SJSA1 (cell line): ENCODE measurements around the gene CENPT. TPM values are rescaled to one million over a fixed set of nuclear protein-coding genes. Genes with fewer than 3 reads are reported as not detected.

Source experiments
- DNase-seq, 2 experiments: peaks; one replicate each; pipeline ENCODE4 v3.0.0-alpha.2; 2015 to 2020; ENCODE audit warnings: low spot score in 2 of 2, low read depth in 1 of 2
- H3K27ac ChIP-seq: fragments of 250-450 bp; sonication (Bioruptor Pico); 2 replicates; pipeline ENCODE4 v1.5.1; 2020; ENCODE audit warnings: mild to moderate bottlenecking, moderate library complexity
- H3K27me3 ChIP-seq: fragments of 250-450 bp; sonication (Bioruptor Pico); replicated peaks from 2 replicates; pipeline ENCODE4 v1.5.1; 2020; ENCODE audit warnings: mild to moderate bottlenecking, moderate library complexity
- H3K36me3 ChIP-seq: fragments of 250-450 bp; sonication (Bioruptor Pico); 2 replicates; pipeline ENCODE4 v1.5.1; 2020; ENCODE audit warnings: mild to moderate bottlenecking
- H3K4me1 ChIP-seq: fragments of 250-450 bp; sonication (Bioruptor Pico); replicated peaks from 2 replicates; pipeline ENCODE4 v1.6.1; 2021; ENCODE audit warnings: mild to moderate bottlenecking
- H3K4me3 ChIP-seq: fragments of 250-450 bp; sonication (Bioruptor Pico); 2 replicates; pipeline ENCODE4 v1.5.1; 2020; ENCODE audit warnings: mild to moderate bottlenecking
- H3K9me3 ChIP-seq: fragments of 250-450 bp; sonication (Bioruptor Pico); replicated peaks from 2 replicates; pipeline ENCODE4 v1.5.1; 2020; ENCODE audit warnings: mild to moderate bottlenecking
- total RNA-seq: library from RNA; depleted of rRNA; stranded (reverse); fragments of >200 nt; shearing (Covaris generic); gene quantifications from 2 replicates; pipeline ENCODE4 v1.2.3, GENCODE V29; 2014

Gene CENPT
- total RNA-seq, 1 experiment from 2014 or later, result 31.9 TPM

DNA sequence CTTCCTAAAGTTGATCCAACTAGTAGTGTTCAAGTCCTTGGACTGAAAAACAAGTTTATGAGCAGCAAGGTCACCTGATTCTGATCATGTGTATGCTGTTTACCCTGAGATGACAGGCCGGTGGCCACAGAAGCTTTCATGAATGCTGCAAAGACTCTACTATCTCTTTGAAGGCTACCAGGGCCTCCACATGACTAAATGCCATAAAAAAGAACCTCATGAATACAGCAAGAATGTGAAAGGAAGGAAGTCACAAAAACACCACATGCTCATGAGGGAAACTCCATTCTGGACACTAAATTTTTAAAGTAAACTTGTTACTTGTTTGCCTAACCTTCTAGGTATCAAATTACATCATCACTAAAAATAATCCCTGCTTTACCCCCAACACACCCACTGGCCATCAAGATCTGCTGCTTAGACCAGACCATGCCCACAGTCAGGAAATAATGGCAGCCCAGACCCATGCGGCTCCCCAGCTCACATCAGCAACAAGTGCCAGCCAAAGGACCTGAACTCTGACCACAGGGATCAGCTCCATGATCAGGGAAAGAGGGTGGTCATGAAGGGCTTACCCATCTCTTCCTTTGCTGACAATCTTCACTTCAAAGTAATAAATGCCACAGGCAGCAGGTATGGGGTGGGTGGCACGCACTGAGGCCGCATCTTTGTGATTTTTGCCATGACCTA is 42.5 kb downstream of the CENPT start:
- H3K27me3 ChIP-seq, result no peaks in the 10 kb centered on the region
- DNase-seq, result no peak
- peak overlapping the region; percentile 71; the same call in 1 of the 2 replicates for H3K4me3 ChIP-seq
- no peaks in the 10 kb centered on the region for H3K9me3 ChIP-seq
- no peak overlapping the region for H3K27ac ChIP-seq
- peaks cover 43% of the 10 kb centered on the region for H3K36me3 ChIP-seq
- peaks cover 17% of the 10 kb centered on the region for H3K4me1 ChIP-seq

DNA sequence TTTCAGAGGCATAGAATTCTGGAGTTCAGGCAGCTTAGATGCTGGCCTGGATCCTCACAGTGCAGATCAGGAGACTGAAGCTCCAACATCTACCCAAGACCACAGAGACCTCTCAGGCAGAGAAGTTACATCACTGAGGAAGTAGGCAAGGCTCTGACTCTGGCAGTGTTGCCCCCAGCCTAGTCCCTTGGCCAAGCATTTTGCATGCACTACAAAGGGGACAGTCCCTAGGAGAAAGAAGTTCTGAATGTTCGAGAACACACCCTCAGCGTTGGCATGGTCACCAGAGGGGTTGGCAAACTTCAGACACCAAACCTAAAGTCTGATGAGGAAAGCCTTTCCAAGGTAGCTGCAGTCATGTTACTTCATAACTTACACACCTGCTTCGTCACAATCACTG is 43.6 kb downstream of the CENPT start:
- Histone ChIP-seq H3K36me3 (peaks cover 49% of the 10 kb centered on the region), H3K9me3 (no peaks in the 10 kb centered on the region), H3K27me3 (no peaks in the 10 kb centered on the region), H3K4me1 (peaks cover 17% of the 10 kb centered on the region), H3K27ac (no peak overlapping the region), H3K4me3 (no peak overlapping the region)
- no peak for DNase-seq

DNA sequence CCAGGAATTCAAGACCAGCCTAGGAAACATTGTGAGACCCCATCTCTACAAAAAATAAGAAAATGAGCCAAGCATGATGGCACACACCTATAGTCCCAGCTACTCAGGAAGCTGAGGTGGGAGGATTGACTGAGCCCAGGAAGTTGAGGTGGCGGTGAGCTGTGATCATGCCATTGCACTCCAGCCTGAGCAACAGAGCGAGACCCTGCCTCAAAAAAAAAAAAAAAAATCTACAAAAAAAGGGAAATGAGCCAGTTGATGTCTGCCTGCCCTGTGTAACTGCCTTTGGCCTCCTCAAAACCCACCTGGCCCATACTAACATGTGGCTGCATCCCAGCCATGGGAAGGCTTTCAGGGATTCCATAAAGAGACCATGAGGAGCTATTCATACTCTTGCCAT is 45.6 kb downstream of the CENPT start:
- no peaks in the 10 kb centered on the region for H3K9me3 ChIP-seq
- DNase-seq, result no peak

DNA sequence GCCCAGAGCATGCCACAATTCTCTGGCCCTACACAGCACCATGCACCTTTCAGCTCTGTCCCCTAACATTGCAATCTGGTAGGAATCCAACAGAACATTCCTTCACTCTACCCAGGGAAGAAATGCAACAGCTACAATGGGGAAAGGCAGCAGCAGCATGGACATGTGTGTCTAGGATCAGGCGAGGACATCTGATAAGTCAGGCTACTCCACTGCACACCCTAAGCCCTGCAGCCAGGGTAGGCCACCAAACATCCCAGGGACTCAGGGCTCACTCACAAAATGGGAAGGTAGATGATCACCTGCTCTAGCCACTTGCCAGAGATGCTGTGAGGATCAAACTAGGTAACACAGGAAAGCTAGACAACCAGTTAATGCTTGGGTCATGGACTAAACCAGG is 46.3 kb downstream of the CENPT start:
- no peak overlapping the region for H3K4me3 ChIP-seq
- peaks cover 48% of the 10 kb centered on the region for H3K36me3 ChIP-seq
- H3K27me3 ChIP-seq, result no peaks in the 10 kb centered on the region
- H3K27ac ChIP-seq, result no peak overlapping the region
- DNase-seq, result no peak
- H3K9me3 ChIP-seq, result no peaks in the 10 kb centered on the region
- H3K4me1 ChIP-seq, result peaks cover 12% of the 10 kb centered on the region

More for the DNA sequence above, 45.6 kb downstream of the CENPT start:
- Histone ChIP-seq H3K4me3 (no peak overlapping the region), H3K36me3 (peaks cover 49% of the 10 kb centered on the region), H3K27me3 (no peaks in the 10 kb centered on the region), H3K27ac (no peak overlapping the region), H3K4me1 (peaks cover 12% of the 10 kb centered on the region)

DNA sequence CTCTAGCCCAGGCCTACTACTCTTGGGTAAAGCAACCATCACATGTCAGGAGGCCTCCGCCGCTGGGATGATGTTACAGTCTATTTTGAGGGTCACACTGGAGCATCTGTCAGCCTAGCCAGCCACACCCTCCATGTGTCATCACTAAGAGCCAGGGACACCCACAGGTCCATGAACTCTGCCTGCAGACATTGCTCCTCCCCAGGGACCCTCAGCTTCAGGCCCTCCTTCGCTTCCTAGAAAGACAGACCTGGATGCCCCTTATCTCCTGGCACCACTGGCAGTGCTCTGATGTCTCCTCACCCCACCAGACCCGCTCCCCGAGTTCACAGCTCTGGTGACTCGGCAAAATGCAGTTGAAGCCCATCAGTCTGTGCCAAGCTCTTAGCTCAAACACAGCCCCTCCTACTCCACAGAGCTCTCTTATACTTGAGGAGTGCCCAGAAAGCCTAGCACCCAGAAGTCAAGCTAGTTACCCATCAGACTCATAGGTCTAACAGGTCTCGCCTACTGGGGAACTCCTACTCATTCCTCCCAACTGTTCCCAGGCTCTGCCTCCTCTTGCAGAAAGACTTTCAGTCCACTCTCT is 47.1 kb downstream of the CENPT start:
- no peak for DNase-seq
- H3K4me3 ChIP-seq, result no peak overlapping the region
- peaks cover 8% of the 10 kb centered on the region for H3K4me1 ChIP-seq
- no peaks in the 10 kb centered on the region for H3K27me3 ChIP-seq
- no peaks in the 10 kb centered on the region for H3K9me3 ChIP-seq
- peaks cover 45% of the 10 kb centered on the region for H3K36me3 ChIP-seq
- H3K27ac ChIP-seq, result no peak overlapping the region

DNA sequence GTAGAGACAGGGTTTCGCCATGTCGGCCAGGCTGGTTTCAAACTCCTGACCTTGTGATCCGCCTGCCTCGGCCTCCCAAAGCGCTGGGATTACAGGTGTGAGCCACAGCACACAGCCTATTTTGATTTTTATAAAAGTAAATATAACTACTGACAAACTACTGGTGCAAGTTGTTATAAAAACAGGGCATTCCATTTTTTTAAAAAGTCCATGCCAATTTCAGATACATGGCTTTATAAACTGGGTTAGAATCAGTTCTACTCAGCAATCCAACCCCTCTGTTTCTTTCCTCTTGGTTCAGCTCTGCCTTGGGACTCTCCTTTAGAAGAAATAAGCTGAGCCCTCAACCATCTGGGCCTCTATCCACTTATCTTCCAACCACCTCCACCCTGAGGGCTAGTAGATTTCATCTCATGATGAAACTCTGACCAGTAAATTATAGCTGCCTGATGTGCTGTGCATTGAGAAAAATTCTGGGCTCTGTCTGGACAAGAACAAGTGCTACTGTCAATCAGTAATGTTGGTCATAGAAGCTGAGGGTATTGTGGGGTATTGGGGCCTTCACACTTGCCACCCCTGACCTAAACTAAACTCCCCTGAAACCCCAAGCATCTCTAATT is 51.3 kb downstream of the CENPT start:
- no peaks in the 10 kb centered on the region for H3K9me3 ChIP-seq
- no peak for DNase-seq

DNA sequence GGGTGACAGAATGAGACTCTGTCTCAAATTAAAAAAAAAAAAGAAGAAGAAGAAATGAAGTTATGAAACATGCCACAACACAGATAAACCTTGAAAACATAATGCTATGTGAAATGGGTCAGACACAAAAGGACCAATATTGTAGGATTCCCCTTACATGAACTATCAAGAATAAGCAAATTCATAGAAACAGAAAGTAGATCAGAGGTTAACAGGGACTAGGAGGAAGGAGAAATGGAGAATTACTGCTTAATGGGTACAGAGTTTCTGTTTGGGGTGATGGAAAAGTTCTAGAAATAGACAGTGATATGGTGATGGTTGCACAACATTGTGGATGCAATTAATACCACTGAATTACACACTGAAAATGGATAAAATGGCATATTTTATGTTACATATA is 57.4 kb downstream of the CENPT start:
- Histone ChIP-seq H3K4me3 (no peak overlapping the region), H3K36me3 (no peaks in the 10 kb centered on the region), H3K27me3 (no peaks in the 10 kb centered on the region), H3K9me3 (no peaks in the 10 kb centered on the region), H3K27ac (no peak overlapping the region), H3K4me1 (no peaks in the 10 kb centered on the region)
- DNase-seq, result no peak

More for the DNA sequence above, 51.3 kb downstream of the CENPT start:
- H3K27ac ChIP-seq, result no peak overlapping the region
- H3K4me3 ChIP-seq, result no peak overlapping the region
- H3K27me3 ChIP-seq, result no peaks in the 10 kb centered on the region
- H3K36me3 ChIP-seq, result peaks cover 17% of the 10 kb centered on the region
- H3K4me1 ChIP-seq, result no peaks in the 10 kb centered on the region

DNA sequence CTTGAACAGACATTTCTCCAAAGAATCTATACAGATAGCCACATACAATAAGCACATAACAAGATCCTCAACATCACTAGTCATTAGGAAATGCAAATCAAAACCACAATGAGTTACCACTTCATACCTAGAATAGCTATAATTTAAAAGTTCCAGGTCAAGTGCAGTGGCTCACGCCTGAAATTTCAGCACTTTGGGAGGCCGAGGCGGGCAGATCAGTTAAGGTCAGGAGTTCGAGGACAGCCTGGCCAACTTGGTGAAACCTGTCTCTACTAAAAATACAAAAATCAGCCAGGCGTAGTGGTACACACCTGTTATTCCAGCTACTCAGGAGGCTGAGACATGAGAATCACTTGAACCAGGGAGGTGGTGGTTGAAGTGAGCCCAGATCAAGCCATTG is 61.0 kb downstream of the CENPT start:
- Histone ChIP-seq H3K4me3 (no peak overlapping the region), H3K36me3 (no peaks in the 10 kb centered on the region), H3K27ac (no peak overlapping the region), H3K4me1 (no peaks in the 10 kb centered on the region), H3K27me3 (no peaks in the 10 kb centered on the region), H3K9me3 (no peaks in the 10 kb centered on the region)
- DNase-seq, result no peak

DNA sequence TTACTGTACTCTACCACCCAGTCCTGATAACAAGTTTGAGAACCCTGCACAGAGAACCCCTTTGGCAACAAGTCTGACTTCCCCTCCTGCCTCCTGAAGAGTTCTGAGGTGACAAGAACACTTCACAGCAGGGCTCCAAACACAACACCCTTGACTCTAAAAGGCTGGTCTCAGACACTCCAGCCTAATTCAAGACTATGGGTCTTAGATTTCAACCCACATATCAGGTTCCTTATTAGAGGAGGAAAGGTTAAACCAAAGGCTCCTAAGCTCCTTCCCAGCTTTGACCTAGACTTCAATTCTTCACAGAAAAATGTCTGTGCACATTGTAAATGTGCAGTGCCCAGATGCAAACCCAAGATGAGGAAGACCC is 64.2 kb downstream of the CENPT start:
- no peaks in the 10 kb centered on the region for H3K4me1 ChIP-seq
- no peaks in the 10 kb centered on the region for H3K36me3 ChIP-seq
- H3K27ac ChIP-seq, result no peak overlapping the region
- no peaks in the 10 kb centered on the region for H3K9me3 ChIP-seq
- H3K4me3 ChIP-seq, result no peak overlapping the region
- no peak for DNase-seq
- no peaks in the 10 kb centered on the region for H3K27me3 ChIP-seq

DNA sequence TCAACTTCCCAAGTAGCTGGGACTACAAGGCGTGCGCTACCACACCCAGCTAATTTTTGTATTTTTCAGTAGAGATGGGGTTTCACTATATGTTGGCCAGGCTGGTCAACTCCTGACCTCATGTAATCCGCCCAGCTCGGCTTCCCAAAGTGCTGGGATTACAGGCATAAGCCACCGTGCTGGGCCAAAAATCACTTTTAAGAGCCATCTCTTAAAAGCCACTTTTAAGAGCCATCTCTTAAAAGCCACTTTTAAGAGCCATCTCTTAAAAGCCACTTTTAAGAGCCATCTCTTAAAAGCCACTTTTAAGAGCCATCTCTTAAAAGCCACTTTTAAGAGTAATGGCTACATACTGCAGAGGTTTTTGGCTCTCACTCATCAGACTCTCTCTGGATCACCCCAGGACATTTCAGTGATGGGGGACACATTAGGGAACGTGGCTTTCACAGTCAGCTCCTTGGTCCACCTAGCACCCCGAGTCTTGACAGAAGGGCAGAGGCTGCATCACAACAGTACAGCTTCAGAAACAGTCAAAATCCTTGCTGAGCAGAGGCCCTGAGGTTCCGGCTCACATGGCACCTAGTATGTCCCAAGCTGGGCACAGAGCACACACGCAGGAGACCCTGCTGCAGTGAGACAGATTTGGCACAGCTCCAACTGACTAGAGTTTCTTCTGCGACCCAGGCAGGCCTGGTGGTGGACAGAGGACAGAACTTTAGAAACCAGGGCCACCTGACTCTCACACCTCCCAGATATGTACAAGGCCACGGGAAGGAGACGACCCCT is 64.7 kb downstream of the CENPT start:
- no peaks in the 10 kb centered on the region for H3K36me3 ChIP-seq
- H3K27ac ChIP-seq, result no peak overlapping the region
- H3K27me3 ChIP-seq, result no peaks in the 10 kb centered on the region
- no peaks in the 10 kb centered on the region for H3K4me1 ChIP-seq
- no peaks in the 10 kb centered on the region for H3K9me3 ChIP-seq
- DNase-seq, result no peak
- H3K4me3 ChIP-seq, result no peak overlapping the region

DNA sequence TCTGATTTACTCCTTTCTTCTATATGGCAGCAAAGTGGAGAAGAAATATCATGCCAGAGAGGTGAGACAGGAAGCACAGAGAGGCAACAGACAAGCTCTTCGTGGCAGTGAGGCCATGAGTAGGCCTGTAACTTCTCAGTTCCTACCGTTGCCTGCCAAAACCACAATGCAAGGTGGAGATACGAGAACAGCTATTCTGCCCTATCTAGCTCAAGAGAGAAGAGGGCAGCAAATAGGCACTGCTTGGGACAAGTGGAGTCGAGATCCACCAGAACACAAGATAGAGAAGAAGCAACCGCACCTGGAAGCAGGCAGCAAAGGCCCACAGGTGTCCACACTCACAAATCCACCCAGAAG is 66.0 kb downstream of the CENPT start:
- H3K4me3 ChIP-seq, result no peak overlapping the region
- no peaks in the 10 kb centered on the region for H3K36me3 ChIP-seq
- H3K4me1 ChIP-seq, result no peaks in the 10 kb centered on the region
- DNase-seq, result no peak
- H3K9me3 ChIP-seq, result no peaks in the 10 kb centered on the region
- no peak overlapping the region for H3K27ac ChIP-seq
- no peaks in the 10 kb centered on the region for H3K27me3 ChIP-seq

DNA sequence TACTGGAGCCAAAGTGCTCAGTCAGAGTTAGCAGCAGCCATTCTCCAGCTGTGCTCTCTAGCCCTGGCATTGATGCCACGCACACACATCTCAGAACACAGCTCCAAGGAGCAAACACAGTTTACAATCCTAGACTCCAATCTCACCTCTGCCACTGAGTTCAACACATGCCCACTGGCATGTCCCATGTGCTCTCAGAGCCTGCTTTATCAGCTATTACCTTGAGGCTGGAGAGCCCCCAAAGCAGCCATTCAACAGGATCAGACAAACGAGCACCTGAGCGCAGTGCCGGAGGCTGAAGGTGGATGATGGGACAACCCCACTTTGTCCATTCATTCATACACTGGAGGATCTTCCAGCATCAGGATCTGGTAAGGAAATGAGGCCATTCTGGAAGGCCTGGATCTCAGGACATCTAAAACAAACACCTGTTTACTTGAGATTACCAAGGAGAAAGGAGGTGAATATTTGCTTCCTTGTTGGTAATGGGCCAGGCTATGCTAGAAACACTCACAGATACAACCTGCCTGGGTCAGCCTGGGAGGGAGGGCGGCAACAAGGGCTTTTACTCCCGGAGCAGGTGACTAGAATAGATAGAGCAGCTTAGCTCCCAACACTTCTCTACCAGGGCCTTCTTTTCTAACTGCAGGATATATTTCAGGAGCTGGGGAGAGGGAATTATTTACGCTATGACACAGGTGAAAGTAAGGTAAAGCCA is 66.5 kb downstream of the CENPT start:
- DNase-seq, result no peak
- no peaks in the 10 kb centered on the region for H3K36me3 ChIP-seq
- no peak overlapping the region for H3K27ac ChIP-seq
- no peak overlapping the region for H3K4me3 ChIP-seq
- H3K4me1 ChIP-seq, result no peaks in the 10 kb centered on the region
- no peaks in the 10 kb centered on the region for H3K27me3 ChIP-seq
- no peaks in the 10 kb centered on the region for H3K9me3 ChIP-seq

DNA sequence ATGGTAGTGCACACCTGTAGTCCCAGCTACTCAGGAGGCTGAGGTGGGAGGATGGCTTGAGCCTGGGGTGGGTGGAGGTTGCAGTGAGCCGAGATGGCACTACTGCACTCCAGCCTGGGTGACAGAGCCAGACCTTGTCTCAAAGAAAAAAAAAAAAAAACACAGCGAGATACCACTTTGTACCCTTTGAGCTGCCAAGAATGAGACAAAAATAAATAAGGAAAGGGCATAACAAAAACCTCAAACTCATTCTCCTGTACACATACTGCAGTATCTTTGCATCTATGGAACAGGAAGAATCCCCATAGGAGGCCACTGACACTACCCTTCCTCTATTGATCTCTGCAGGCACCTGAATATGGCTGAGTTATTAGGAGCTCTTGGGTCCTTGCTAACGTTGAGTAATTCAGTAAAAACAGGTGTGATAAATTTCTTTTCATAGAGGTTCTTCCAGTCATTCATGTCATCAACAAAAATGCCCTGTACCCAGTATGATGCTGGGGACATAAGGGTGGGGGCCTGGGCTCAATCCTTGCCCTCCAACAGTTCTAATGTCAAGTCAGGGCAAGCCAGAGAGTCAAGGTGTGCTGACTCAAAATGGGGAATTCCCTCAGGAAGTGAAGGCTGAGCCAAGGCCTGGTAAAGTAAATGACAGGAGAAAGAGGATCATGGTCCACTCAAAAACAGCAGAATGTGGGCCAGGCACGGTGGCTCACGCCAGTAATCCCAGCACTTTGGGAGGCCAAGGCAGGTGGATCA is 68.1 kb downstream of the CENPT start:
- no peak for DNase-seq
- no peaks in the 10 kb centered on the region for H3K4me1 ChIP-seq
- H3K27me3 ChIP-seq, result no peaks in the 10 kb centered on the region
- no peak overlapping the region for H3K27ac ChIP-seq
- no peaks in the 10 kb centered on the region for H3K9me3 ChIP-seq
- H3K36me3 ChIP-seq, result no peaks in the 10 kb centered on the region
- no peak overlapping the region for H3K4me3 ChIP-seq
